HEK293T (cell line): ENCODE results near the gene KCNK4.

Experiments used
- CTCF ChIA-PET: fragments of 350-600 bp; formaldehyde crosslinking; extraction: SDS; loops from one replicate; lab custom pipeline; 2021; ENCODE audit warnings: antibody characterized with exemption, inconsistent platforms; lab: Yijun Ruan, JAX
- POLR2A ChIA-PET: fragments of 350-600 bp; formaldehyde crosslinking; extraction: SDS; loops from one replicate; lab custom pipeline; 2020; ENCODE audit warnings: antibody characterized with exemption, inconsistent platforms; lab: Yijun Ruan, JAX
- DNase-seq: peaks from one replicate; pipeline ENCODE4 v3.0.0; 2012; ENCODE audit warnings: mixed read lengths; ENCODE audit errors: extremely low spot score
- ARNT ChIP-seq: fragments of 450-650 bp; IDR thresholded peaks from 2 replicates; pipeline ENCODE4 v1.6.1; 2017; ENCODE audit warnings: mild to moderate bottlenecking
- BHLHE40 ChIP-seq: fragments of 450-650 bp; IDR thresholded peaks from 2 replicates; pipeline ENCODE4 v1.6.1; 2016; ENCODE audit warnings: mild to moderate bottlenecking, moderate library complexity, borderline replicate concordance
- CTBP1 ChIP-seq: fragments of 450-650 bp; IDR thresholded peaks from 2 replicates; pipeline ENCODE4 v1.6.1; 2016; ENCODE audit warnings: borderline replicate concordance
- ELF4 ChIP-seq: fragments of 450-650 bp; IDR thresholded peaks from 2 replicates; pipeline ENCODE4 v1.6.1; 2017; ENCODE audit warnings: antibody characterized with exemption
- FOXA1 ChIP-seq: fragments of 450-650 bp; IDR thresholded peaks from 2 replicates; pipeline ENCODE4 v1.6.1; 2016; ENCODE audit warnings: mild to moderate bottlenecking
- FOXK2 ChIP-seq: fragments of 450-650 bp; IDR thresholded peaks from 2 replicates; pipeline ENCODE4 v1.6.1; 2016; ENCODE audit warnings: mild to moderate bottlenecking
- FOXM1 ChIP-seq: fragments of 450-650 bp; IDR thresholded peaks from 2 replicates; pipeline ENCODE4 v1.6.1; 2017; ENCODE audit warnings: mild to moderate bottlenecking, borderline replicate concordance
- HDGF ChIP-seq: fragments of 450-650 bp; IDR thresholded peaks from 2 replicates; pipeline ENCODE4 v1.6.1; 2017; ENCODE audit warnings: antibody characterized with exemption, borderline replicate concordance
- LEF1 ChIP-seq: fragments of 450-650 bp; IDR thresholded peaks from 2 replicates; pipeline ENCODE4 v1.6.1; 2017; ENCODE audit warnings: mild to moderate bottlenecking, borderline replicate concordance
- SP1 ChIP-seq: fragments of 450-650 bp; IDR thresholded peaks from 2 replicates; pipeline ENCODE4 v1.6.1; 2017
- SUZ12 ChIP-seq: fragments of 450-650 bp; IDR thresholded peaks from 2 replicates; pipeline ENCODE4 v1.6.1; 2016; ENCODE audit warnings: mild to moderate bottlenecking
- TARDBP ChIP-seq: fragments of 450-650 bp; IDR thresholded peaks from 2 replicates; pipeline ENCODE4 v1.6.1; 2016
- ZNF384 ChIP-seq: fragments of 450-650 bp; IDR thresholded peaks from 2 replicates; pipeline ENCODE4 v1.6.1; 2016
- TF ChIP-seq, protein P1 (sequence below): fragments of 450-650 bp; IDR thresholded peaks from 2 replicates; pipeline ENCODE4 v1.6.1; 2016

KCNK4 gene

DNA sequence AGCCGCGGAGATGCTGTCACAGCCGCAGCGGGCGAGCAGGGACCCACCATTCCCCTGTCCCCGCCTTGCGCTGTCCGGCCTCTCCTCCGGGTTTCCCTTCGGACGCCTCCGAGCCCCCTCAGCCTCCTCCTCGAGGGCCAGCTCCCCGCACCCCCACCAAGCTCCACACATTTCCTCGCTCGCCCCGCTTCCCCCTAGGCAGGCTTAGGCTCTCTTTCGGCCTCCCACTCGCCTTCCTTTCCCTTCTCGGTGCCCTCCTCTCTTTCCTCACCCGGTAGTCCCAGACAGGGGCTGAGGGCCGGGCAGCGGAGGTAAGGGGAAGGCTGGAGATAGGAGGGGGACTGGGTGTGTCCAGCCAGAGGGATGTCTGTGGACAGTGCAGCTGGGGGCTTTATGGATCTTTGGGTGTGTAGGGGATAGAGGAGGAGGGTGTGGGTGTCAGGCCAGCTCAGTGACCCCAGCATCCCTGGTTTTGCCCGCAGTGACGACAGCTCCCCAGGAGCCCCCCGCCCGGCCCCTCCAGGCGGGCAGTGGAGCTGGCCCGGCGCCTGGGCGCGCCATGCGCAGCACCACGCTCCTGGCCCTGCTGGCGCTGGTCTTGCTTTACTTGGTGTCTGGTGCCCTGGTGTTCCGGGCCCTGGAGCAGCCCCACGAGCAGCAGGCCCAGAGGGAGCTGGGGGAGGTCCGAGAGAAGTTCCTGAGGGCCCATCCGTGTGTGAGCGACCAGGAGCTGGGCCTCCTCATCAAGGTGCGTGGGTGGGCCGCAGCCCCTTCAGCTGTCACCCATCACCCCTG is 1.6 kb downstream of the KCNK4 start:
- CTCF ChIA-PET = interaction anchor here (0.8 kb wide), 1 partner anchor 10 kb away, joined by 3 read pairs; no protein-coding TSS in a partner anchor
- DNase-seq = no peak
- no peak for TF ChIP-seq TARDBP
- TF ChIP-seq HDGF = no peak
- POLR2A ChIA-PET = interaction anchor here (0.9 to 1.0 kb wide), 2 partner anchors 25 to 496 kb away, joined by 3 read pairs; partner anchors contain the start of genes PRDX5 and TRMT112

DNA sequence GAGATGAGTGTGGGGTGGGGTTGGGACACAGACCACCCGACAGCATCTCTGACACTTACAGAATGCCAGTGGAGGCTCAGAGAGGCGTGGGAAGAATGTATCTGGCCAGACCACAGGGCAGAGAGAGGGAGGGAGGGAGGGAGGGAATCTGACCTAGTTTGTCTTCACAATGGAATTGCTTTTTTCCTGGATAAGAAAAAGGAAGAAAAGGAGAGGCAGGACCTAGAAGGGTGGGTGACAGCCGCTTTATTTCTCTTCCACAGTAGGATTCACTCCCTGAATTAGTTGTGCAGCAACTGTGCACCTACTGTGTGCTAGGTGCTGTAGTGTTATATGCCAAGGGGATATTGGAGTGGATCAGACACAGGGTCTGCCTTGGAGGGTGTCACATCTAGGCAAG is 3.7 kb downstream of the KCNK4 start:
- no peak for DNase-seq
- CTCF ChIA-PET = interaction anchor here (1.5 kb wide), 1 partner anchor 12 kb away, joined by 12 read pairs; no protein-coding TSS in a partner anchor
- POLR2A ChIA-PET = interaction anchor here (1.5 to 2.4 kb wide), 2 partner anchors 10 kb away, joined by 4 to 7 read pairs; partner anchors contain the start of genes BAD and GPR137
- TF ChIP-seq HDGF = no peak
- no peak for TF ChIP-seq ELF4
- no peak for TF ChIP-seq BHLHE40
- no peak for TF ChIP-seq TARDBP

DNA sequence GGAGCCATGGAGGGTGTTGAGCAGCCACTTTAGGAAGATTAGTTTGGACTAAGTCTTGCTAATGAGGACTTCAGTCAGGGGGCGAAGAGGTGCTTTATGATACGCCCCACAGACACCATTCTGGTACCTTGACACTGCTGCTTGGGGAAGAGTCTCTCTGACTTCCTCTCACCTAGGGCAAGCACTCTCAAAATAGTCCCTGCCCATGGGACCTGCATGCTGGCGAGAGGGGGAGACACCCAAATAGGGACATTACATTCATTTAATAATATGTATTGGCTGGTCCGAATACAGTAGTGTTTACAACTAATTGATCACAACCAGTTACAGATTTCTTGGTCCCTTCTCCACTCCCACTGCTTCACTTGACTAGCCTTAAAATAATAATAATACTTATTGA is 4.7 kb downstream of the KCNK4 start:
- POLR2A ChIA-PET = interaction anchor here (1.5 to 2.4 kb wide), 2 partner anchors 9 to 11 kb away, joined by 4 to 7 read pairs; partner anchors contain the start of genes BAD and GPR137
- TF ChIP-seq TARDBP (no peak), ZNF384 (no peak), ELF4 (no peak), SUZ12 (no peak), ARNT (no peak), HDGF (no peak), LEF1 (no peak), SP1 (no peak)
- DNase-seq = no peak
- CTCF ChIA-PET = interaction anchor here (1.5 kb wide), 1 partner anchor 13 kb away, joined by 12 read pairs; no protein-coding TSS in a partner anchor

DNA sequence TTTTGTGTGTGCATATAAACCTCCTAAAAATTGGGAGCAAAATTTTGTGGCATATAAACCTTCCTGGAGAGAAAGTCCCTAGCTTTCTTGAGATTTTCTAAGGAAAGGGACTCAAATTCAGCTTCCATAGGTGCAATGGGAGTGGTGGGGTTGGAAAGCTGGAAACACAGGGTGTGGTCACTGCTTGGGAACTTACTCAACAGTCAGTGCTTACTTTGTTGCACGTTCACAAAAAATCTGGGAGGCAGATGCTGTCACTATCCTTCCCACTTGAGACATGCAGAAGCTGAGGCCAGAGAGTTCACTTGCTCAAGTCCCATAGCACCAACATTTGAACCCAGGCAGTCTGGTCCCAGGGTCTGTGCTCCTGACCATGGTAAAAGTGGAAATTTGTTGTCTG is 5.1 kb downstream of the KCNK4 start:
- POLR2A ChIA-PET = interaction anchor here (1.1 to 2.4 kb wide), 2 partner anchors 12 to 21 kb away, joined by 3 to 7 read pairs; partner anchors contain the start of genes BAD, GPR137, PRDX5 and TRMT112

DNA sequence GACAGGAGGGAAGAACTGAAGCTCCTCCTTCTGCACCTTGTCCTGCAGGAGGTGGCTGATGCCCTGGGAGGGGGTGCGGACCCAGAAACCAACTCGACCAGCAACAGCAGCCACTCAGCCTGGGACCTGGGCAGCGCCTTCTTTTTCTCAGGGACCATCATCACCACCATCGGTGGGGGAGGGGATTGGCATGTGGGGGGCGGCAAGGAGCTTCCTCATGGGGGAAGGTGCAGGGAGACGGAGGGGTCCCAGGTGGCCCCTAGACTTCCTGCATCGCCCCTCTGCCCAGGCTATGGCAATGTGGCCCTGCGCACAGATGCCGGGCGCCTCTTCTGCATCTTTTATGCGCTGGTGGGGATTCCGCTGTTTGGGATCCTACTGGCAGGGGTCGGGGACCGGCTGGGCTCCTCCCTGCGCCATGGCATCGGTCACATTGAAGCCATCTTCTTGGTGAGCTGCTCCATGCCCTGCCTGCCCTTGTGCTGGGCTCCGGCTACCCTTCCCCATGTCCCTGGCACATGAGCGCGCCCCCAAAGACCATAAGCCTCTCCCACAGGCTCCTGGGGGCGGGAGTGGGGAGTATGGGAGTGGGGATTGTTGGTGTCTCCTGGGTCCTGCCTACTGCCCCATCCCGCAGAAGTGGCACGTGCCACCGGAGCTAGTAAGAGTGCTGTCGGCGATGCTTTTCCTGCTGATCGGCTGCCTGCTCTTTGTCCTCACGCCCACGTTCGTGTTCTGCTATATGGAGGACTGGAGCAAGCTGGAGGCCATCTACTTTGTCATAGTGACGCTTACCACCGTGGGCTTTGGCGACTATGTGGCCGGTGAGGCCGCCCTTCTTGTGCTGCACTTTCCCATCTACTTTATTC is 6.0 kb downstream of the KCNK4 start:
- no peak for DNase-seq
- ChIA-PET POLR2A (interaction anchor here (1.1 to 2.4 kb wide), 2 partner anchors 12 to 21 kb away, joined by 3 to 7 read pairs; partner anchors contain the start of genes BAD, GPR137, PRDX5 and TRMT112), CTCF (interaction anchor here (0.6 kb wide), 1 partner anchor 60 kb away, joined by 3 read pairs; no protein-coding TSS in a partner anchor)
- TF ChIP-seq CTBP1 (no peak), ARNT (no peak), HDGF (no peak), ZNF384 (no peak), FOXM1 (no peak), SUZ12 (no peak), FOXA1 (no peak), SP1 (no peak), TARDBP (no peak), BHLHE40 (no peak)
- TF ChIP-seq, protein P1, sequence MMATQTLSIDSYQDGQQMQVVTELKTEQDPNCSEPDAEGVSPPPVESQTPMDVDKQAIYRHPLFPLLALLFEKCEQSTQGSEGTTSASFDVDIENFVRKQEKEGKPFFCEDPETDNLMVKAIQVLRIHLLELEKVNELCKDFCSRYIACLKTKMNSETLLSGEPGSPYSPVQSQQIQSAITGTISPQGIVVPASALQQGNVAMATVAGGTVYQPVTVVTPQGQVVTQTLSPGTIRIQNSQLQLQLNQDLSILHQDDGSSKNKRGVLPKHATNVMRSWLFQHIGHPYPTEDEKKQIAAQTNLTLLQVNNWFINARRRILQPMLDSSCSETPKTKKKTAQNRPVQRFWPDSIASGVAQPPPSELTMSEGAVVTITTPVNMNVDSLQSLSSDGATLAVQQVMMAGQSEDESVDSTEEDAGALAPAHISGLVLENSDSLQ = no peak

More for the DNA sequence above, 5.1 kb downstream of the KCNK4 start:
- CTCF ChIA-PET = no interaction called here
- DNase-seq = no peak
- no peak for TF ChIP-seq SP1
- no peak for TF ChIP-seq ARNT
- TF ChIP-seq ZNF384 = no peak

DNA sequence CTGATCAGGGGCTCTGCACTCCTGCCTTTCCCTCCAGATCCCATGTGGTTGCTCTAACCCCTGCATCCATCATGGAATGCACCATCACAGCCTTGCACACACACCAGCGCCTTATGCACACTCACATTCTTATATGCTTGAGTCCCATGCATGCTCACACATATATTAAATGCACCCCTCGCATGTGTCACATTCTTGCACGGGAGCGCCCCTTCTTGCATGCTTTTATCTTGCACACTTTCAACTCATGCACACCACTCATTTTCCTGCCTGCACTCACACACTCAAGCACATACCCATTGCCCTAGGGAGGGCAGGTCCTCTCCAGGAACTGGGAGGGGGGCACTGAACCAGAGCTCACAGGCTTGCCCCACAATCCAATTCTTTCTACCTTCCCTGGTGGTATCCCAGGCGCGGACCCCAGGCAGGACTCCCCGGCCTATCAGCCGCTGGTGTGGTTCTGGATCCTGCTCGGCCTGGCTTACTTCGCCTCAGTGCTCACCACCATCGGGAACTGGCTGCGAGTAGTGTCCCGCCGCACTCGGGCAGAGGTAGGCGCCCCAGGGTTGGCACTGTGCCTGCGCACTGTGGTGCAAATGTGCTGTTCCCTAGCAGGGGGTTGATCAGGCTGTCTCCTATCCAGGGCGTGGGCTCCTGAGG is 6.7 kb downstream of the KCNK4 start:
- ChIA-PET CTCF (interaction anchor here (0.6 kb wide), 1 partner anchor 59 kb away, joined by 3 read pairs; no protein-coding TSS in a partner anchor), POLR2A (no interaction called here)
- TF ChIP-seq, protein P1 = no peak
- TF ChIP-seq FOXK2 (no peak), SP1 (no peak), FOXM1 (no peak), HDGF (no peak), FOXA1 (no peak), ELF4 (no peak), LEF1 (no peak), ARNT (no peak), BHLHE40 (no peak)
- no peak for DNase-seq
